Measurements from ENCODE around the gene C3orf80. TPM values are rescaled to one million over a fixed set of nuclear protein-coding genes. Genes with fewer than 3 reads are reported as not detected.
"Not testable (repeated sequence)": the region's sequence is repeated elsewhere in the genome, so short reads cannot be mapped to it uniquely, and the experiment has no call there.

The C3orf80 gene
- under 1 TPM in 5 of 9 donors, not detected in 4; 0.14 to 0.49 (median 0.28) TPM for total RNA-seq
- polyA plus RNA-seq: under 1 TPM in 2 of 3 donors, not detected in 1; 0.17 to 0.24 TPM
- long read RNA-seq, donor 1: 0 reads
- long read RNA-seq, donor 2, partial matches to known transcripts: 0 of 1 reads
- long read RNA-seq, donor 2, other reads (novel, unspliced or antisense): 0 of 1 reads
- long read RNA-seq, donor 3: 0 reads
- long read RNA-seq, donor 4: 0 reads
- long read RNA-seq, donor 5, partial matches to known transcripts: 0 of 1 reads
- long read RNA-seq, donor 5, other reads (novel, unspliced or antisense): 0 of 1 reads
- long read RNA-seq, donor 6: 0 reads
- long read RNA-seq, donor 7, partial matches to known transcripts: 0 of 1 reads
- long read RNA-seq, donor 7, other reads (novel, unspliced or antisense): 0 of 1 reads
- long read RNA-seq, donor 8: 0 reads
- long read RNA-seq, donor 9: 0 reads
- long read RNA-seq, donor 10, partial matches to known transcripts: 0 of 1 reads
- long read RNA-seq, donor 10, other reads (novel, unspliced or antisense): 0 of 1 reads

GRCh38 chr3:160225176-160226025, at the start of gene C3orf80:
C3orf80 (plus strand) TSS chr3:160225422; CDS start chr3:160225636, 214 bp downstream.
- Histone ChIP-seq H3K27me3 (peaks cover 5% of the 10 kb centered on the region), H3K4me3 (peak within 1 kb of the TSS in 3 of 4 donors; percentile 24 to 70 (median 37)), H3K27ac (no peak within 1 kb of the TSS), H3K9me3 (replicated peaks in 1 of 3) (no peaks in the 10 kb centered on the region), H3K4me1 (replicated peaks in 1 of 2) (peaks cover 12 to 18% of the 10 kb centered on the region in 2 donors), H3K36me3 (replicated peaks in 1 of 2) (no peaks in the 10 kb centered on the region)
- 0 to 2% (median 1%) methylated on average over 9 to 104 of the region's 104 CpGs for WGBS, 4 donors
- intact Hi-C loops (cut with DNase I): no loop called here
- peak in 6 of 7 donors; percentile 36 to 46 (median 39) for DNase-seq
- TF ChIP-seq, protein P1, sequence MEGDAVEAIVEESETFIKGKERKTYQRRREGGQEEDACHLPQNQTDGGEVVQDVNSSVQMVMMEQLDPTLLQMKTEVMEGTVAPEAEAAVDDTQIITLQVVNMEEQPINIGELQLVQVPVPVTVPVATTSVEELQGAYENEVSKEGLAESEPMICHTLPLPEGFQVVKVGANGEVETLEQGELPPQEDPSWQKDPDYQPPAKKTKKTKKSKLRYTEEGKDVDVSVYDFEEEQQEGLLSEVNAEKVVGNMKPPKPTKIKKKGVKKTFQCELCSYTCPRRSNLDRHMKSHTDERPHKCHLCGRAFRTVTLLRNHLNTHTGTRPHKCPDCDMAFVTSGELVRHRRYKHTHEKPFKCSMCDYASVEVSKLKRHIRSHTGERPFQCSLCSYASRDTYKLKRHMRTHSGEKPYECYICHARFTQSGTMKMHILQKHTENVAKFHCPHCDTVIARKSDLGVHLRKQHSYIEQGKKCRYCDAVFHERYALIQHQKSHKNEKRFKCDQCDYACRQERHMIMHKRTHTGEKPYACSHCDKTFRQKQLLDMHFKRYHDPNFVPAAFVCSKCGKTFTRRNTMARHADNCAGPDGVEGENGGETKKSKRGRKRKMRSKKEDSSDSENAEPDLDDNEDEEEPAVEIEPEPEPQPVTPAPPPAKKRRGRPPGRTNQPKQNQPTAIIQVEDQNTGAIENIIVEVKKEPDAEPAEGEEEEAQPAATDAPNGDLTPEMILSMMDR (IDR thresholded peaks at IDR 0.05): peak in 2 of 6 experiments; percentile 19 to 27
- TF ChIP-seq POLR2A (IDR thresholded peaks at IDR 0.05): peak in 1 of 2 donors; percentile 10

- no peak for TF ChIP-seq POLR2A (IDR thresholded peaks at IDR 0.05)
- TF ChIP-seq, protein P1 (IDR thresholded peaks at IDR 0.05): no peak
These were observed 48.3 kb upstream of the C3orf80 start for GRCh38 chr3:160176923-160177322.

DNA sequence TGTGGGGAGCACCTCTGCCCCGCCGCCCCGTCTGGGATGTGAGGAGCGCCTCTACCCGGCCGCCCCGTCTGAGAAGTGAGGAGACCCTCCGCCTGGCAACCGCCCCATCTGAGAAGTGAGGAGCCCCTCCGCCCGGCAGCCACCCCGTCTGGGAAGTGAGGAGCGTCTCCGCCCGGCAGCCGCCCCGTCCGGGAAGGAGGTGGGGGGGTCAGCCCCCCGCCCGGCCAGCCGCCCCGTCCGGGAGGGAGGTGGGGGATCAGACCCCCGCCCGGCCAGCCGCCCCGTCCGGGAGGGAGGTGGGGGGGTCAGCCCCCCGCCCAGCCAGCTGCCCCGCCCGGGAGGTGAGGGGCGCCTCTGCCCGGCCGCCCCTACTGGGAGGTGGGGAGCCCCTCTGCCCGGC, 46.6 kb upstream of the C3orf80 start:
- DNase-seq: not testable (repeated sequence)

More at GRCh38 chr3:160176923-160177322, 48.3 kb upstream of the C3orf80 start:
- intact Hi-C loops (cut with DNase I): no loop called here
- no peak overlapping the region for H3K4me3 ChIP-seq
- no peaks in the 10 kb centered on the region for H3K4me1 ChIP-seq (replicated peaks in 1 of 2)
- no peak overlapping the region for H3K27ac ChIP-seq
- no peak for DNase-seq
- H3K9me3 ChIP-seq (replicated peaks in 1 of 3): no peaks in the 10 kb centered on the region
- no peaks in the 10 kb centered on the region for H3K36me3 ChIP-seq (replicated peaks in 1 of 2)
- no peaks in the 10 kb centered on the region for H3K27me3 ChIP-seq

DNA sequence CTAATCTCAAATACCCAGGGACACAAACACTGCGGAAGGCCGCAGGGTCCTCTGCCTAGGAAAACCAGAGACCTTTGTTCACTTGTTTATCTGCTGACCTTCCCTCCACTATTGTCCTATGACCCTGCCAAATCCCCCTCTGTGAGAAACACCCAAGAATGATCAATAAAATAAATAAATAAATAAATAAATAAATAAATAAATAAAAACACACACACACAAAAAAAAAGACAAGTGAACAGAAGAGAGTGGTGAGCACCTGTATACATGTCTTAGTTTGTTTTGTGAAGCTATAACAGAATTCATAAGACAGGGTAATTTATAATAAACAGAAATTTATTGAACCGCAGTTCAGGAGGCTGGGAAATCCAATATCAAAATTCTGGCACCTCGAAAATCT, 45.8 kb upstream of the C3orf80 start:
- H3K36me3 ChIP-seq (replicated peaks in 1 of 2); H3K4me3 ChIP-seq; intact Hi-C loops (cut with DNase I); H3K27me3 ChIP-seq; DNase-seq; H3K27ac ChIP-seq; H3K9me3 ChIP-seq (replicated peaks in 1 of 3); H3K4me1 ChIP-seq (replicated peaks in 1 of 2): not testable (repeated sequence)
- WGBS, 4 donors: 81 to 85% (median 82%) methylated on average over 2 of the region's 4 CpGs

More for the DNA sequence above, 46.6 kb upstream of the C3orf80 start:
- intact Hi-C loops (cut with DNase I); H3K4me1 ChIP-seq (replicated peaks in 1 of 2); H3K4me3 ChIP-seq; H3K9me3 ChIP-seq (replicated peaks in 1 of 3); H3K36me3 ChIP-seq (replicated peaks in 1 of 2); H3K27ac ChIP-seq; H3K27me3 ChIP-seq: not testable (repeated sequence)
- 94 to 100% (median 94%) methylated on average over 1 to 34 of the region's 35 CpGs; no CpG with 5 or more reads in 1 of the 4 donors for WGBS, 4 donors

- TF ChIP-seq, protein P1 (IDR thresholded peaks at IDR 0.05): no peak
- H3K27ac ChIP-seq: no peak overlapping the region
- no peaks in the 10 kb centered on the region for H3K27me3 ChIP-seq
- no peaks in the 10 kb centered on the region for H3K9me3 ChIP-seq (replicated peaks in 1 of 3)
- no peaks in the 10 kb centered on the region for H3K36me3 ChIP-seq (replicated peaks in 1 of 2)
- no peaks in the 10 kb centered on the region for H3K4me1 ChIP-seq (replicated peaks in 1 of 2)
- DNase-seq: no peak
- H3K4me3 ChIP-seq: no peak overlapping the region
- 81 to 87% (median 85%) methylated on average over 2 of the region's 2 CpGs for WGBS, 4 donors
- intact Hi-C loops (cut with DNase I): no loop called here
These were observed 45.3 kb upstream of the C3orf80 start for GRCh38 chr3:160179906-160180305.

All from adrenal gland (tissue), 19 donors.